HepG2 (cell line): Measurements from ENCODE around the gene PGA4. TPM values are rescaled to one million over a fixed set of nuclear protein-coding genes. Genes with fewer than 3 reads are reported as not detected.
A peak's percentile ranks its signal among the peaks of the same experiment; 100 is the strongest.
"Not testable (repeated sequence)": the region's sequence is repeated elsewhere in the genome, so short reads cannot be mapped to it uniquely, and the experiment has no call there.

Experiments
- ATAC-seq: fragments of 200-7000 bp; cut with Tn5 transposase; 3 replicates; pipeline ENCODE4 v1.9.1; 2020; ENCODE audit warnings: mild to moderate bottlenecking, moderate library complexity
- BruUV-seq: library from RNA; stranded (reverse); fragments of 400-500 nt; replicated peaks from 2 replicates; lab custom pipeline; 2021; lab: Mats Ljungman, UMichigan
- CTCF ChIA-PET: fragments of 300-600 bp; formaldehyde crosslinking; extraction: SDS; loops from one replicate; lab custom pipeline; 2021; ENCODE audit warnings: low total read pairs, inconsistent platforms, low intra/inter-chr PET ratio; lab: Yijun Ruan, JAX
- POLR2A ChIA-PET: fragments of 350-600 bp; sonication (Branson Sonifier 250); formaldehyde crosslinking; loops from one replicate; lab custom pipeline; 2020; ENCODE audit warnings: antibody characterized with exemption, inconsistent platforms; lab: Yijun Ruan, JAX
- DNase-seq: peaks from one replicate; pipeline ENCODE4 v3.0.0-alpha.2; 2015; ENCODE audit warnings: low spot score
- FAIRE-seq: peaks from 3 replicates; lab custom pipeline; 2011; peaks lifted over from hg19 to GRCh38; lab: Jason Lieb, UNC
- H2AFZ ChIP-seq: one replicate; pipeline ENCODE4 v1.6.1; 2011; ENCODE audit warnings: low read length, inconsistent platforms
- H3K27ac ChIP-seq: fragments of 300-600 bp; 3 replicates; pipeline ENCODE4 v1.8.0; 2011; ENCODE audit warnings: mixed run types, mild to moderate bottlenecking, mixed read lengths, low read length, inconsistent platforms; ENCODE audit not compliant: insufficient read depth; ENCODE audit errors: extremely low read length
- H3K27me3 ChIP-seq, 2 experiments: fragments of 200-600 bp in 1 of 2; 2 replicates in 1 of 2; 3 replicates in 1 of 2; pipeline versions ENCODE4 v1.6.0 to v1.8.0; 2011; ENCODE audit warnings: low read length in 2 of 2, mild to moderate bottlenecking in 2 of 2, moderate library complexity in 2 of 2, inconsistent platforms in 1 of 2; ENCODE audit not compliant: insufficient read depth in 2 of 2, control insufficient read depth in 1 of 2
- H3K36me3 ChIP-seq, 2 experiments: fragments of 200-600 bp in 1 of 2; replicated peaks in 1 of 2; 2 replicates in 1 of 2; 3 replicates in 1 of 2; pipeline versions ENCODE4 v1.5.1 to v1.8.0; 2011; ENCODE audit warnings: low read length in 2 of 2, inconsistent platforms in 1 of 2; ENCODE audit not compliant: insufficient read depth in 2 of 2, control insufficient read depth in 1 of 2
- H3K4me1 ChIP-seq: 2 replicates; pipeline ENCODE4 v1.5.1; 2012; ENCODE audit warnings: low read length, inconsistent platforms; ENCODE audit not compliant: insufficient read depth
- H3K4me2 ChIP-seq: 2 replicates; pipeline ENCODE4 v1.6.0; 2011; ENCODE audit warnings: low read depth, low read length, inconsistent platforms
- H3K4me3 ChIP-seq, 3 experiments: fragments of 200-600 bp in 1 of 3; sonication (generic), shearing (Covaris generic) in 1 of 3; replicated peaks in 1 of 3; 2 replicates each; pipeline ENCODE4 v1.5.1; 2011 to 2016; ENCODE audit warnings: low read length in 3 of 3, inconsistent platforms in 2 of 3, low read depth in 2 of 3, mild to moderate bottlenecking in 2 of 3, control low read depth in 1 of 3, mixed read lengths in 1 of 3; ENCODE audit not compliant: insufficient read depth in 1 of 3
- H3K79me2 ChIP-seq: one replicate; pipeline ENCODE4 v1.6.1; 2011; ENCODE audit warnings: low read length, inconsistent platforms; ENCODE audit not compliant: insufficient read depth
- H3K9ac ChIP-seq: 2 replicates; pipeline ENCODE4 v1.6.0; 2011; ENCODE audit warnings: mild to moderate bottlenecking, low read depth, low read length, inconsistent platforms; ENCODE audit not compliant: insufficient read depth
- H3K9me3 ChIP-seq: 2 replicates; pipeline ENCODE4 v1.5.1; 2012; ENCODE audit warnings: mild to moderate bottlenecking, low read length
- H4K20me1 ChIP-seq: 2 replicates; pipeline ENCODE4 v1.6.0; 2011; ENCODE audit warnings: inconsistent platforms, mild to moderate bottlenecking, low read length, moderate library complexity; ENCODE audit not compliant: insufficient read depth
- WGBS: methylation state at CpG from one replicate; pipeline ENCODE4 v1.1.6; 2017; ENCODE audit warnings: low lambda C conversion rate; 5-methylcytosine and 5-hydroxymethylcytosine counted together
- in situ Hi-C: cut with HindIII; loops from 2 replicates; pipeline ENCODE4 v1.10.0; 2017; ENCODE audit warnings: low pct_unique_long_range_greater_than_20kb; ENCODE audit not compliant: extremely low pct_ligation_motif_present
- intact Hi-C: fragments of 100-400 bp; cut with micrococcal nuclease; formaldehyde crosslinking; loops from one replicate; pipeline ENCODE4 v1.10.0; 2022; ENCODE audit not compliant: unreplicated experiment
- polyA plus RNA-seq, 8 experiments: library from polyadenylated mRNA; depleted of rRNA in 3 of 8; stranded (reverse) in 7 of 8; unstranded in 1 of 8; fragments of >200 nt; fragmentation: Illumina TruSeq in 4 of 8; extraction: Trizol in 4 of 8; gene quantifications; 2 replicates each; pipeline versions ENCODE4 v1.2.1 to v1.2.3, GENCODE V29; 2011 to 2016; ENCODE audit warnings: low read depth in 4 of 8, missing spikeins in 1 of 8, mixed read lengths in 1 of 8; ENCODE audit not compliant: insufficient read depth in 1 of 8
- total RNA-seq, 5 experiments: library from RNA; depleted of rRNA; stranded (reverse); fragments of >200 nt; fragmentation: Illumina TruSeq; extraction: Trizol; gene quantifications; 2 replicates each; pipeline ENCODE4 v1.2.3, GENCODE V29; 2016; ENCODE audit warnings: low read depth in 1 of 5

PGA4 gene
- total and polyA plus RNA-seq, 2 of the 13 experiments (the other 11 are each of a cell fraction or from before 2014, with no cell fraction given), result not detected

GRCh38 chr11:61245284-61245964 is 23.3 kb downstream of the PGA4 start:
- H3K27me3 ChIP-seq, H3K36me3 ChIP-seq, CTCF ChIA-PET, in situ Hi-C loops, H3K27ac ChIP-seq, FAIRE-seq, H2AFZ ChIP-seq, H3K9ac ChIP-seq, H3K79me2 ChIP-seq, H4K20me1 ChIP-seq, intact Hi-C loops, H3K9me3 ChIP-seq, POLR2A ChIA-PET, H3K4me1 ChIP-seq, H3K4me2 ChIP-seq, BruUV-seq, DNase-seq, ATAC-seq, H3K4me3 ChIP-seq: not testable (repeated sequence)
- no CpG with 5 or more reads among the region's 10 CpGs for WGBS

DNA sequence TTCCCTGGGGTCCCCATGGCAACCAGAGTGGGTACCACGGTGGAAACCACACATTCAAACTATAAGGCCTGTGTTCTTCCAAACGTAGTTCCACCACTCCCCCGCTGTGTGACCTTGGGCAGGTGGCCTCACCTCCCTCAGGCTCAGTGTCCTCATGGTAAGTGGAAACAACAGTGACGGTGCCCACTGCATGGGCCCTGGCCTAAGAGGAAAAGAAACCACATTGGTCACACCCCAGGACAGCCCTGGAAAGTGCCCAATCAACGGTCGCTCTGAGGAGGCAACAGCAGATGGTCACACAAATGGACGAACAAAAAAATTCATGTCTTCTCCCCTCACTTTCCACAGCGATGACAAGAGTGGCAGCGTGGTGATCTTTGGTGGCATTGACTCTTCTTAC is 25.9 kb downstream of the PGA4 start:
- H3K9me3 ChIP-seq, in situ Hi-C loops, H3K79me2 ChIP-seq, POLR2A ChIA-PET, H3K4me3 ChIP-seq, H3K4me1 ChIP-seq, H3K27ac ChIP-seq, H3K9ac ChIP-seq, BruUV-seq, H4K20me1 ChIP-seq, H3K36me3 ChIP-seq, H2AFZ ChIP-seq, H3K27me3 ChIP-seq, DNase-seq, H3K4me2 ChIP-seq, FAIRE-seq, intact Hi-C loops, CTCF ChIA-PET: not testable (repeated sequence)
- ATAC-seq, result peak; percentile 8; the same call in 1 of the 3 replicates
- WGBS, result 62% methylated on average over 8 of the region's 9 CpGs

- not testable (repeated sequence) for H3K27ac ChIP-seq
Measured at GRCh38 chr11:61249201-61249600, 27.1 kb downstream of the PGA4 start.

GRCh38 chr11:61250796-61251765 is 28.9 kb downstream of the PGA4 start:
- in situ Hi-C loops, H3K9ac ChIP-seq, H3K79me2 ChIP-seq, H3K4me3 ChIP-seq, H3K27me3 ChIP-seq, H3K4me2 ChIP-seq, FAIRE-seq, H3K27ac ChIP-seq, CTCF ChIA-PET, ATAC-seq, H2AFZ ChIP-seq, H3K4me1 ChIP-seq, H3K9me3 ChIP-seq, POLR2A ChIA-PET, DNase-seq, H3K36me3 ChIP-seq, BruUV-seq, H4K20me1 ChIP-seq: not testable (repeated sequence)
- intact Hi-C loops, result loop anchor here (10.0 kb wide), 2 partner anchors 84 to 134 kb away; partner anchors contain the start of genes DDB1 and TKFC
- WGBS, result 96% methylated on average over 16 of the region's 20 CpGs

More at GRCh38 chr11:61249201-61249600, 27.1 kb downstream of the PGA4 start:
- FAIRE-seq, H3K9me3 ChIP-seq, H3K36me3 ChIP-seq, in situ Hi-C loops, intact Hi-C loops, H2AFZ ChIP-seq, H3K27me3 ChIP-seq, ATAC-seq, H3K79me2 ChIP-seq, DNase-seq, H3K4me3 ChIP-seq, H3K4me2 ChIP-seq, H3K9ac ChIP-seq, CTCF ChIA-PET, H4K20me1 ChIP-seq, BruUV-seq, POLR2A ChIA-PET, H3K4me1 ChIP-seq: not testable (repeated sequence)
- WGBS, result 98% methylated on average over 8 of the region's 8 CpGs
